DMS79 treated with DMSO at 0.1 percent for 48 hours (cell line): ENCODE data around the gene ZACN.

Source experiments
- DNase-seq: peaks from one replicate; lab custom pipeline; 2025; lab: John Stamatoyannopoulos, UW

Gene ZACN

DNA sequence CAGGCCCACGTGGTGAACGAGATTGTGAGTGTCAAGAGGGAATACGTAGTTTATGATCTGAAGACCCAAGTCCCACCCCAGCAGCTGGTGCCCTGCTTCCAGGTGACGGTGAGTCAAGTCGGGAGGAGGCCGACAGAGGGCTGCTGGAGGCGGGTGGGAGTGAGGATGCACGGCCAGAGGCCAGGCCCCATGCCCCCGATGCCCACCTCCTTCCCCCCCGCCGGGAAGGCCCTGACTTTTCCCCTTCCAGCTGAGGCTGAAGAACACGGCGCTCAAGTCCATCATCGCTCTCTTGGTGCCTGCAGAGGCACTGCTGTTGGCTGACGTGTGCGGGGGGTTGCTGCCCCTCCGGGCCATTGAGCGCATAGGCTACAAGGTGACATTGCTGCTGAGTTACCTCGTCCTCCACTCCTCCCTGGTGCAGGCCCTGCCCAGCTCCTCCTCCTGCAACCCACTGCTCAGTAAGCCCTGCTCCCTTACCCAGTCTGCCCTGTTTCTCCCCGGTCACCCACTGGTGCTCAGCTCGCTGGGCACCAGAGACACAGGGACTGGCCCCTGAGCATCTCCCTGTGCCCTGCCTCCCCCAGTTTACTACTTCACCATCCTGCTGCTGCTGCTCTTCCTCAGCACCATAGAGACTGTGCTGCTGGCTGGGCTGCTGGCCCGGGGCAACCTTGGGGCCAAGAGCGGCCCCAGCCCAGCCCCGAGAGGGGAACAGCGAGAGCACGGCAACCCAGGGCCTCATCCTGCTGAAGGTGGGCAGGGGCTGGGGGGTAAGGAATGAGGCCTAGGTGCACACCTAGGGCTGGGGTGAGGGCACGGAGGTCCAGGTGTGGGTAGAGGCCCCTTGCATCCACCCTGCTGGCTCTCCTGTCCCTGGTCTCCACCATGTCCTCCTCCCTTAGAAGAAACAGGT lies 2.6 kb downstream of the ZACN start:
- no peak for DNase-seq

DNA sequence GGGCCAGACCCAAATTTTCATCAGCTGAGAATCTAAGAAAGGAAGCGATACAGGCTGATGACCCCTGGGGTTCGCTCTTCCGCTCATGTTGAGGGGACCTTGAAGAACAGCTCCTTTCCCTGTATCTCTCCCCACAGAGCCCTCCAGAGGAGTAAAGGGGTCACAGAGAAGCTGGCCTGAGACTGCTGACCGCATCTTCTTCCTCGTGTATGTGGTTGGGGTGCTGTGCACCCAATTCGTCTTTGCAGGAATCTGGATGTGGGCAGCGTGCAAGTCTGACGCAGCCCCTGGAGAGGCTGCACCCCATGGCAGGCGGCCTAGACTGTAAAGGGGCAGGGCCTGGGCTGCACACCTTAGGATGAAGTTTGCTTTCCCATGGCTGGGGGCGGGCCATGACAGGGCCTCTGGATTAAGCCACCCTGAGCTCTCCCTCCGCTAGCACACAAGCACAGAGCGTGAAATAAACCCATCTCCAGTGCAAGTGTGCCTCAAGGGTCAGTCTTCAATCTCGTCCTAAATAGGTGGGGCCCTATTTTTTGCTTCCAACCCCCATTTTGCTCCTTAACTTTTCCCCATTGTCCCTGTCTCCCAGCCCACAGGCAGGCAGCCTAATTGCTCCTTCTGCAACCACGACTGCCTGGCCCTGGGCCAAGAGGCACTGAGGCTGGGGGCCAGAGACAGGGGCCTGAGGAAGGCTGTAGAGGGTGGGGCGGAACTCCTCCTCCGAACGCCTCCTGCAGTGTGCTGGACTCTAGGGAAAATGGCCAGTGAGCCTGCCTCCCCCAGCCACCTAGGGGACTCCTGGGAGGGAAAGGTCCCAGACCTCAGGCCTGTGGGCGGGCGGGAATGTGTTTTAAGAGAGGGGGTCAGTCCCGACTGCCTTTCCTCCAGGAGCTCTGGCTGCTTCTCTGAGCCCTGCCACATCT lies 3.6 kb downstream of the ZACN start:
- DNase-seq: peak; percentile 31

DNA sequence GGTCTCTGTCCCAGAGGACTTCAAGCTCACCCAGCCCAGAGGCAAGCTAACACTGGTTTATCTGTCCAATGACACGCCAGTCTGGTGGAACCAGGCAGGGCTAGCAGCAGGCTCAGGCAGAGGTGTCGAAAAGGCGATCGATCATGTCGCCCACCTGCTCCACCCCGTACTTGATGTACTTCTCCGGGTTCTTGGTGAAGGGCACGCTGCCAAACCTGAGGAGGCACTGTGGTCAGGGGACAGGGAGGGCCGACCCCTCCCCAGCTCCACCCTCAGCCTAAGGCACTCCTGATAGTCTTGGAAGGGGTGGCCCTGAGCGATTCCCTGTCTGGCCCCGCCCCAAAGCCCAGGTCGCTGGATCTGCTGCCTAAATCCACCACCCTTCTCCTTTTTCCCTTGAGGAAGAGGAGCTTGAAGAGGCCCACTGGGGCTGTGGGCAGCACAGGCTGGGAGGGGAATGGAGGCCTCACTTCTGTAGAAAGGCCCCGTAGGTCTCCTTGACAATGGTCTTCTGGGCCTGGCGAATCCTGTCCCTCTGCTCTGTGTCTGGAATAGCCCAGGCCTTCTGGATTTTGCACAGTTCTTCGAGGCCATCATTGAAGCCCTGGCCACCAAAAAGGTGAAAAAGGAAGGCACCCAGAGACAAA lies 4.7 kb downstream of the ZACN start:
- peak; percentile 43 for DNase-seq

DNA sequence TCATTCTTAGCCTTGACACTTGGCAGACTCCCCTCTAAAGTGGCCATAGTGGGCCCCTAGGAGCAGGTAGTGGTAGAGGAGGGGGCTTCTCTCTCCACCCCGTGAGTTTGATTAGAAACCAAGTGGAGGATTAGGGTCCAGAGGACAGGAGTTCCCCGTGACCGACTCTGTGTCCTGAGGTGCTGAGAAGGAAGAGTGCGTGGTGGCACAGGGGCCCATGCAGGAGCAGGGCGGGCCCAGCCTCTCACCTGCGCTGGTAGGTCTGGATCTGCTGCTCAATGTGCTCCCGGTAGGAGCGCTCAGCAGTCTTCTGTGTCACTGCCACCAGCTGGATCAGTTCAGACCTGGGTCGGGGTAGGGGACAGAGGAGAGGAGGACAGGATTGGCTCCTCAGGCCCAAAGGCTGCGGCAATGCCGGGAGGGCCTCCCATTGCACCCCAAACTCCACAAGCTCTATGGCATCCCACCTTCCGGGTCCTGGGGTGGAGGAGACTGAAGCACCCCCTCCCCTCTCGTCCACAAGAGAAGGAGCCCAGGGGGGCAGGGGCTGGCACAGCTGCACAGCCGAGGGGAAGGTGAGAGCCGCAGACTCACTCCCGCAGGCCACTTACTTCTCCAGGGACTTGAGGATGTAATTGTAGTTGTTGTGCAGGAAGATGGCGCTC lies 6.2 kb downstream of the ZACN start:
- DNase-seq: peak; percentile 19

DNA sequence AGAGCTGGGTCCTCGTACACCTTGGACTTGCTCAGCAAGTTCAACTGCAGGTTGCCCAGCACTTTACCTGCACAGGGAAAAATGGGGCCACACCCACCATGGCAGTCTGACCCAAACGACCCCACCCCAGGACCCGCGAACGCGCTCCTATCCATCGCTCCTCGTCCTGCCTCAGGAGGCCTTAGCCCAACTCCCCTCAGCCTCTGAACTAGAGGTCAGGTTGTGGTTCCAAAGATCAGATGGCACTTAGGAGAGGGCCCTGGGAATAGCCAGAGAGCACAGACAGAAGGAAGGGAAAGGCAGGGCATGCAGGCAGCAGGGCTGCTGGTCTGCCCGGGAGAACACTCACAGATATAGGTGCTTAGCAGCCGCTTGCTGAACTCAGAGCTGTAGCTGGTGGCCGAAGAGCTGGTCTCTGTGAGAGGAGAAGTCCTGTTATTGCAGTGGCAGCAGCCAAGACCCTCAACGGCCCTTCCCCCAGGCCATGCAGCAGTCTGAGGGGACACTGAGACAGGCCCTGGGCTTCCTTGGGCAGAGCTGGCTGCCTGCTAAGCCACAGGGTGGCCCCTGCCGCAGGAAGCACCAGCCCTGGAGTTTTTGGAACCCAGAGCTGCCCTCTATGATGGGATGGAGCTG lies 6.9 kb downstream of the ZACN start:
- DNase-seq: no peak

DNA sequence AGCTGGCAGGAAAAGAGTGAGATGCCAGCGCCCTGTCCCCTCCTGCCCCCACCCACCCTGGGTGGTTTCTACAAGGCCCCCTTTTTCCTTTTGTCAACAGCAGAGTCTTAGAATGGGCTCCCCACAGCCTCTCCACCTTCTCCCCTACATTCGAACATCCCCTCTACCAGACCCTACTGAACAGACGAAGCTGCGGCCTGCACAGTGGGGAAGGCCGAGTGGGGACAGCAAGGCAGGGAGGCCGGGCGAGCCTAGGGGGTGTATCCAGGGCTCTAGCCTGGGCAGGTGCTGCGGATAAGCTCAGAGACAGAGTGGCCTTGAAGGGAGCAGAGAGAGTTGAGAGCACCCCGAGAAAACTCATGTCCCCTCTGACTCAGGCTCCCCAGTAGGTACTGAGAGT lies 7.4 kb downstream of the ZACN start:
- no peak for DNase-seq

DNA sequence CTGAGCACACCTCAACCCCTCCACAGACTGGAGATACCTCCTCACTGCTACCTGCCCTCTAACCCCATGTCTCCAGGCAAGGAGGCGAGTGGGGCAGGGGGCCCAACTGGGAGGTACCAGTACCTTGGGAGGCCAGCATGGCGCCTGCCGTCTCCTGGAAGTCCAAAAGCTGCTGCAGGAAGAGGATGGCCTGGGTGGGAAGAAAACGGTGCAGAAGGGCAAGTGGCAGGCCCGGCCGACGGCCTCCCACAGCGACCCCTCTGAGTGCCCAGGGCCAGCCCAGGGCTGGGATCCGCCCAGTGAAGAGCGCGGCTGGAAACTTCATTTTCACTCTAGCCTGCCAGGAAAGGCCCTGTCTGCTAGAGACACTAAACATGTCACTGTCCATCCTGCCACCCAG lies 8.5 kb downstream of the ZACN start:
- DNase-seq: no peak

DNA sequence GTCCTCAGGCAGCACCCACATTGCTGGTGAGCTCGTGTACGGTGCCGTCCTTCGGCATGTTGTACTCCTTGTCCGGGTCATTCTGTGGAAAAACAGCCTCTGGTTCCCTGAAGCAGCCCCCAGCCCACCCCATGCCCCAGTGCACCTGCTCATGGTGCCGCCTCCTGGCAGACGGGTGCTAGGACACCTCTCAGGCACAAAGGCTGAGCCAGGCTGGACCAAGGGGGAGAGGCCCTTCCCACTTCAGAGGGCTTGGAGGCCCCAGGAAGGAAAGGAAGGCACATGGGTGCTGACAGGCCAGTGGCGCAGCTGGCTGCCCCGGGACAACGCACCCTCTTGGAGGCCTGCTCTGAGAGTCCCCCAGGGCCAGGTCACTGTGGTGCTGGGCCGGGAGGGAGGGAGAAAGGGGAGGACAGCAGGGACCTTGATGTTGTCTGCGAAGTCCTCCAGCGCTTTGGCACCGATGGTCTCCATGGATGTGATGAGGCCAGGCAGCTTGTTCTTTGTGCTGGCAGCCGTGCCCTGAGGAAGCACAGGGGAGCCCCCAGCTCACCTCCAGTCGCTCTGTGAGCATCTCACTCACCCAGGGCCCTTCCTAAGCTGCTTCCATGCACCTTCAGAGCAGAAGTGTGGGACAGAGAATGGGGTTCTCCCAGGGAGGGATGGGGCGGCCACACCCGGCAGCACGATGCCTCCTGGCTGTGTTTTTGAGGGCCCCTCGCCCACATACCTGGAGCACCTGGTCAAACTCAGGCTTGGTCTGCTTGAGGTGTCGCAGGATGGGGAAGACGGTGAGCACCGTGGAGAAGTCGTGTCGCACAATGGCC lies 9.3 kb downstream of the ZACN start:
- DNase-seq: no peak

DNA sequence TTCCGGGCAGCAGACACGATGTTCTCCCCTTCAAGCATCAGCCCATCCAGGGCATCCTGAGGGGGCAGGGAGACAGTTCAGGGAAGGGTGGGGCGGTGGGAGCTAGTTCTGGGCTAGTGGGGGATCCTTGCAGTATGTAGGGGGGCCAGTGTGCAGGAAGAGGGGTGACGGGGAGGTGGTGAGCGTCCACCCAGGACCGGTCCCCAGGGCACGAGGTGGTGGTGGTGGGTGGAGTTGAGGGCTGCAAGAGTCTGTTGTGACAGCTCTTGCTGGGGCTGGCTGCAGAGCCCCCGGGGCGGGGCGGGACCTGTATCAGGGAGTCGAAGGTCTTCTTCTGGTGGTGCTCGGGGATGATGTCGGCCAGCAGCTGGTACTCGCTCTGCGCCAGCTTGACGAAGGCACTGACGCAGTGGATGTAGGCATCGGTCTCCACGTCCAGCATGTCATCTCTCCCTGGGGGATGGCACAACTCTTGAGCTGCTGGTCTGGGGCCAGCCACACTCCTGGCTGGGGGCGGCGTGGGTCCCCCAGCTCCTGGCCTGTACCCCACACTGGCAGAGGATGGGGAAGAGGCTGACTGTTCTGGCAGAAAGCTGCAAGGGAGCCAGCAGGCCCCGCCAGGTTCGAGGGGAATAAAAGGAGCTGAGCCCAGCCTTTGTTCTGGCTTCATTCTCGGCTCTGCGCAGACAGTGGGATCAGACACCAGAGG lies 10.0 kb downstream of the ZACN start:
- no peak for DNase-seq

DNA sequence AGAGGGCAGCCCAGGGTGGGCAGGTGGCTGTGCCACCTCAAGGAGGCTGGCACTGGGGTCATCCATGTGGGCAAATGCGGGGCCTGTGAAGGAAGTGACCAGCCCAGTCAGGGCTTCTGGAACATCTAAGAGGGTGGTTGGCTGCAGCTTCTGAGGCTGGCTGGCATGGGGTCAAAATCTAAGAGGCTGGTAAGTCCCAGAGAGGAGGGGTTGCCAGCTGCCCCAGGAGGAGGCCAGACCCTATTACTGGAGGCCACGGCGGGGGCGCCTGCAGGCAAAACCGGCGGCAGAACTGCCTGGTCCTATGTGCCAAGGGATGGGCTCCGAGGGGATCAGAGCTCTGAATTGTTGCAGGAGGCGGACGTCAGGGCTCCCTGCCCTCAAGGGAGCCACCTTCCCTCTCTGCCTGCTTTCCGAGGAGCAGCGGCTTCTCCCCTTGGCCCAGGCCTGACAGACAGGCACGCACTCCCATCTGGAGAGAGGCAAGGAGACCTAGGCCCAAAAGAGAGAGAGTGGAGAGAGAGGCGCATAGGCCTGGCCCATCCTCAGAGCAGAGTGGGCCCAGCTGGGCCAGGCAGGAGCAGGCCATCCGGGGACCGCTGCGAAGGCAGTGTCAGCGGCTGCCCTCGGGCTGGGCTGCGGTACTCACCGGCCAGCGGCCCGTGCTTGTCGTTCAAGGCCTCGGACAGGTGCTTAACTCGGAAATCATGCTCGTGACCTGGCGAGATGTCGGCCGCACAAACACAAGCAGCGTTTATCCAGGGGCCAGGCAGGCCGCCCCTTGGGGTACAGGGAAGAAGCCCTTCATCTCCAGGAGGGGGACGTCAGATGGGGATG lies 10.9 kb downstream of the ZACN start:
- DNase-seq: no peak

DNA sequence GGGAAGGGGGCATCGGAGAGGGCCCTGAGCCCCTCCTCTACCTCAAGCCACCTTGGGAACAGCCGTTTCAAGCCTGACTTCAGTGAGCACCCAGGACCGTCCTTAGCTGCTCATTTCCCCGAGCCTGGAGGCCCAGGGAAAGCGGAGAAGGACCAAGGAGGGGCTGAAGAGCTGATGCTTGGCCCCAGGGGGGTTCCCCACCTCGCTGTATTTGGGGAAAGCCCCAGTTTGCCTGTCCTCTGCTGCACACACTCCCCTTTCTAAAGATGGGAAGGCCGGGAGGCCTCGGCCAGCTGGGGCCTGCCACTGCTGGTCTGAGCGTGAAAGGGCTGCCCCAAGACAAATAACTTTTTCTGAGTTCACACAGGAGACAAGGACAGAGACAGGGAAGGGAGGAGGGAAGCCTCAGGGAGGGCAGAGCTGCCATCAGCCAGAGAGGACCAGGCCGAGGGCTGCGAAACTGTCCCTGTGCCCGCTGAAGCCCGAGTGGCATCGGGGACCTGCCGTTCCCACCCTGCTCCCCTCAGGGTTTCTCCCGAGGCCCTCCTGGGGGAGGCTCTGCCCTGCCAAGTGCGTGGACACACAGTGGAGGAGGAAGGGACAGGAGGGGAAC lies 11.6 kb downstream of the ZACN start:
- no peak for DNase-seq

DNA sequence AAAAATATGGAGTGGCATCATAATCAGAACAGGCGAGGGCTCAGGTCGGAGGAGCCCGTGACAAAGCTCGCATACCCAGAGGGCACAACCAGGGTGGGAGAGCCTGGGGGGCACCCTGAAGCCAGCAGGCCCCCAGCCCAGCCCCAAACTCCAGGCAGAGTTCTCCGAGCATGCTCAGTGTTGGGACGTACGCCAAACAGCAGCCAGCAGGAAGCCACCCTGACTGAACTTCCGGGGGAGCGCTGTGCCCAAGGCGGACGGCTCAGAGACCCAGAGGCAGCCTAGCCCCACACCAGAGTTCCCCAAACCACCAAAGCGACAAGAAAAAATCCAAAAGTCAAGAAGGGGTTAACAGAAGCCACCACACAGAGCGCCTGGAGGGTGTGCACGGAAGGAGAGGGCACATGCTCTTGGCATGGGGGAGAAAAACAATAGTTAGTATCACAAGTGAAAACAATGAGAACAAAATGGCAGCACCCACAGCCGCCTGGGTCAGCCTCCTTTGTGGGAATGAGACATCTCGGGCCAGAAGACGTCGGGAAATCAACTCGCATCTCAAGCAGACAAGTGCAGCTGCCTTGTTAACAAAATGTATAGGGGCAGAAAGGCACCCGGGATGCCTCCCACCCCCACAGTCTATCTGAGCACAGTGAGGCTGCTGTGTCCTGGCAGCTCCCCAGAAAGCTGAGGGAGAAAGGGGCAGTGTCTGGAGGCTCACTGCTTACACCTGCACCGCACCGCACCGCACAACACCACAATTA lies 12.7 kb downstream of the ZACN start:
- DNase-seq: no peak

DNA sequence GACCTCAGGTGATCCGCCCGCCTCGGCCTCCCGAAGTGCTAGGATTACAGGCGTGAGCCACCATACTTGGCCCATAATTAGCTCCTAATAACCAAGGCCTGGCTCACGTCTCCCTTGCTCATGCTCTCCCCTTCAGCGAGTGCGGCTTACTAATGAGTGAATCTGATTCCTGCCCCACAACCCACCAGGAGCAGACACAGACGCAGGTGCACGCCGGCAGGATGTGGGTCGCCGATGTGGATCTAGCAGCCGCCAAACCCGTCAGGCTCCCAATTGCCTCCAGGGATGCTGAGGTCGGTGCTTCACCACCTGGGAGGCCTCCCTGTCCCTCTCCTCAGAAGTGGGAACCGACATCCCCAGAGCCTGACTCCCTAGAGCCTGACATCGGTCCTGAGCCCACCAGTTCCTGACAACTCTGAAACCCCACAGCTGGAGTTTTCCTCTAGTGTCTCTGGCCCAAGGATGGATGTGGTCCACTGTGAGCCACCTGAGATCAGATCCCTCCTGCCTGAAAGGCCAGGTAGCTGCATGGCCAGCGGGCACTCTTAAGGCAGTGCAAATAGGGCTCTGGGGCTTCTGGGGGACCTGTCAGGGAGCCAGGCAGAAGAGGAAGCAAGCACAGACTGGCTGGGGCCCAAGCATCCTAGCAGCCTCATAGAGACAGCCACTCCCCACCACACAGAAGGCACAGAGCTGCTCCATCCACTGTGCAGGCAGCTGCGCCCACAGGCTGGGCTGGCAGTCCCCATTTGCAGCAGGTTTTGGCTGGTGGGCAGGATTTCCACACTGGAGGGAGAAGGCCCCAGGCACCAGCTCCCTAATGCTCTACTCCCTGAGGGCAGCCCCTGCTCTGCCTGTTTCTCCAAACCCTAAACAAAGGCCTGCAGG lies 13.8 kb downstream of the ZACN start:
- no peak for DNase-seq

DNA sequence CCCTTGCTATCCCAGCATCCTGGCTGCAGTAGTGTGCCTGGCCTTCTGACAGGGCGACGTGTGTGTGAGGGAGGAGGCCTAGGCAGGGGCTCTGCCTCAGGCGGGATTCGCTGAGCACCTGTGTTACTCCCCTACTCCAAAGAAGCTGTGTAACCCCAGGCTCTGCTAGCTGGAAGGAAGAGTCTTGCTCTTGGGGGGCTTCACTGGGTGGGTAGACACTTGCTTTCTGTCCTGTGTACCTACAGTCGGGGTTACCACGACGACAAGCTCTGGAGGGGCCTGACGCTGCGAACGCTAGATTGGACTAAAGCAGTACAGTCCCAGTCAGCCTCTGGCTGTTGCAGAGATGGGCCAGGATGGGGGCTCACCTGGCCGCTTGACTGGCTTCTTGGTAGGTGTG lies 15.1 kb downstream of the ZACN start:
- no peak for DNase-seq

DNA sequence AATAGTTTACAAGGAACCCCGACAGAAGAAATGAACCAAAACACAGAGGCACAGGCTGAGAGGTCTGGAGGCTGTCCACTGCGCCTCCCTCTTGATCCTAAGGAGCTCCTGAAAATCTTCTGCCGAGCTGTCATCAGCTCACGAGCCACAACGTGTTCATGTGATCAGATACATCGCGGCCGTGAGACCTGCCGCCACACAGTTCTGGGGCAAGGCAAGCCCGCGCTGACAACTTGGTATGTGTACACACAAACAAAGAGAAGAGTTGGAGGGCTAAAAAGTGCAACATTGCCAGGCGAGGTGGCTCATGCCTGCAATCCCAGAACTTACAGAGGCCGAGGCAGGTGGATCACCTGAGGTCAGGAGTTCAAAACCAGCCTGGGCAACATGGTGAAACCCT lies 17.0 kb downstream of the ZACN start:
- DNase-seq: no peak

DNA sequence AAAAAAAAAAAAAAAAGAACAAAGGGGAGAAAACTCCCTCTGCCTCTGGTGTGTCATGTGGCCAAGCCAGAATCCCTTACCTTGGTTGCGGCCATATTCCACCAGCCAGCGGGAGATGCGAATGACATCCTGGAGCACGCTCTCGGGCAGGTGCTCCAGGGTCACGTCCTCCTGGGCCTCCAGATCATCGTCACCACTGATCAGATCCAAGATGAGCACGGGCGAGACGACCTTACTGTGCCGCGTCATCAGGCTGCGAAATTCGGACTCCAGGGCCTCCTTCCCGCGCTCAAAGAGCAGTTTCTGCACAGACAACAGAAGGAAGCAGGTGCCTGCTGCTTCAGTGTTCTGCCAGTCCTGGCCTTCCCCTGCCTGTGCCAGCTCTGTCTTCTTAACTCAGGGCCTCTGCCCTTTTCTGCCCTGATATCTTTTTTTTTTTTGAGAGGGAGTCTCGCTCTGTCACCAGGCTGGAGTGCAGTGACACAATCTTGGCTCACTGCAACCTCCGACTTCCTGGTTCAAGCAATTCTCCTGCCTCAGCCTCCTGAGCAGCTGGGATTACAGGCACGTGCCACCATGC lies 18.8 kb downstream of the ZACN start:
- DNase-seq: no peak

DNA sequence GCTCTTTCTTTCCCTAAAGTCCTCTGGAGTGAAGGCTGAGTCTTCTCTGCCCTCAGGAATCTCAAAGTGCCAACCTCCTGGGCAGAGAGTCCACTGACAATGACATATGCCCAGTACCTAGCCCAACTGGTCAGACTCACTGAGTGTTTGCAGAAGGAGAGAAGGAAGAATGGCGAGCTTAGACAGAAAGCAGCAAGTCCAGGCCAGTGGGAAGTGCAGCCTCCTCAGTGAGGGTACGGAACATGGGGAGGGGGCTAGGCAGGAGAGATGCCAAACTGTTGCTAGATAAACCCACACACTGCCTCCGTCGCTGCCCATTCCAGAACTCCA lies 23.9 kb downstream of the ZACN start:
- DNase-seq: no peak
